Activated T-cell treated with anti-CD3 and anti-CD28 coated beads, Interleukin-2, amount 50 U/mL, for 72 hours (primary cell): ENCODE results near the gene SDK2. TPM values are rescaled to one million over a fixed set of nuclear protein-coding genes. Genes with fewer than 3 reads are reported as not detected.
"Not testable (repeated sequence)": the region's sequence is repeated elsewhere in the genome, so short reads cannot be mapped to it uniquely, and the experiment has no call there.

Experiments used
- ATAC-seq, 2 donors: fragments of 150-1000 bp; cut with Tn5 transposase; replicated peaks in 1 of 2; 2 replicates each; pipeline ENCODE4 v1.10.0; 2021; ENCODE audit warnings: moderate library complexity in 2 of 2, mild to moderate bottlenecking in 1 of 2
- DNase-seq, 2 donors: peaks; one replicate each; pipeline ENCODE4 v3.0.0; 2021 to 2022; ENCODE audit warnings: mixed read lengths in 1 of 2
- H3K27ac Mint-ChIP-seq: one replicate; pipeline ENCODE4 v1.8.0; 2022; ENCODE audit warnings: mild to moderate bottlenecking, moderate library complexity, mixed read lengths
- H3K27me3 Mint-ChIP-seq: one replicate; pipeline ENCODE4 v1.8.0; 2022; ENCODE audit warnings: low read depth, mixed read lengths
- H3K36me3 Mint-ChIP-seq, 2 donors: one replicate each; pipeline ENCODE4 v1.8.0; 2022; ENCODE audit warnings: mixed read lengths in 2 of 2, mild to moderate bottlenecking in 1 of 2; ENCODE audit not compliant: insufficient read depth in 2 of 2
- H3K4me1 Mint-ChIP-seq: one replicate; pipeline ENCODE4 v1.8.0; 2022; ENCODE audit warnings: low read depth, mixed read lengths
- H3K4me3 Mint-ChIP-seq, 2 donors: one replicate each; pipeline ENCODE4 v1.8.0; 2022; ENCODE audit warnings: mild to moderate bottlenecking in 2 of 2, mixed read lengths in 2 of 2, moderate library complexity in 2 of 2
- H3K9me3 Mint-ChIP-seq, 2 donors: one replicate each; pipeline ENCODE4 v1.8.0; 2022; ENCODE audit warnings: mixed read lengths in 2 of 2
- total RNA-seq, 2 donors: library from RNA; stranded (reverse); gene quantifications; one replicate each; pipeline ENCODE4 v1.2.3, GENCODE V29; 2022

SDK2 gene
- total RNA-seq, 2 donors from 2014 or later, result 0.26 to 0.44 TPM

DNA sequence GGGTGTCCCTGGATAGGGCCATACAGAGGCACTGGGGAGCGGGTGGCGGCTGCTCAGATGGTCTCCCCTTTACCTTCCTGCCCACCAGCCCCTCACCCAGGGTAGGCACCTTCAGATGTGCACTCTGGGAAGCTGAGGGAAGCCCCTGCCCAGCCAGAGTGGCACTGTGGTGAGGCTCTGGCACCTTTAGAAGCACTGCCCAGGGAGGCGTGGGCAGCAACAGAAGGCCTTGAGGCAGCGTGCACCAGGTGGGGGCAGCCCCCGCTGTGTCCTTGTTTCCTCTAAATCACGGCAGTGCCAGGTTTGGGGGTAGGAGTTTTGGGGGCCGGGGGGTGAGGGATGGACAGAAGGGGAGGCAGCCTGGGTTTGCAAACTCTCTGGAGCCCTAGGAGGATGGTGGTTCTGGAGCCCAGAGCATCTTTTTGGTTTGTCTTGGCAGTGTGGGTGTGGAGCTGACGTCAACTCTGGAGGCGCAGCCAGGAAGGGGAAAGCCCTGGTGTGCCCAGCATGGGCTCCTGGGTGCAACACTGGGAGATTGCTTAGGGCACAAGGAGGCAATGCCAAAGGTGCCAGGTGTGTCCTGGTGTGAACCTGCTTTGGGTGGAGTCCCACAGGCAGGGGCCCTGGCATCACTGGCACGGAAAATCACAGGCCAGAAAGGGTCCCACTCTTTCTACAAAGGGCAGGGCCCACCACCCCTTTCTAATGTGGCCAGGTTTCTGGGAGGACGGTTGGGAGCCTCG lies 309.3 kb downstream of the SDK2 start:
- DNase-seq (no peak), ATAC-seq (peak in 1 of 2 donors; percentile 45)
- Mint-ChIP-seq H3K4me1 (peaks cover 4% of the 10 kb centered on the region), H3K4me3 (no peak overlapping the region), H3K27ac (no peak overlapping the region), H3K9me3 (no peaks in the 10 kb centered on the region), H3K36me3 (no peaks in the 10 kb centered on the region), H3K27me3 (no peaks in the 10 kb centered on the region)

- ATAC-seq, H3K4me3 Mint-ChIP-seq, DNase-seq, H3K9me3 Mint-ChIP-seq, H3K4me1 Mint-ChIP-seq, H3K36me3 Mint-ChIP-seq, H3K27ac Mint-ChIP-seq, H3K27me3 Mint-ChIP-seq: not testable (repeated sequence)
Observed at GRCh38 chr17:73333445-73333844, 310.8 kb downstream of the SDK2 start.

DNA sequence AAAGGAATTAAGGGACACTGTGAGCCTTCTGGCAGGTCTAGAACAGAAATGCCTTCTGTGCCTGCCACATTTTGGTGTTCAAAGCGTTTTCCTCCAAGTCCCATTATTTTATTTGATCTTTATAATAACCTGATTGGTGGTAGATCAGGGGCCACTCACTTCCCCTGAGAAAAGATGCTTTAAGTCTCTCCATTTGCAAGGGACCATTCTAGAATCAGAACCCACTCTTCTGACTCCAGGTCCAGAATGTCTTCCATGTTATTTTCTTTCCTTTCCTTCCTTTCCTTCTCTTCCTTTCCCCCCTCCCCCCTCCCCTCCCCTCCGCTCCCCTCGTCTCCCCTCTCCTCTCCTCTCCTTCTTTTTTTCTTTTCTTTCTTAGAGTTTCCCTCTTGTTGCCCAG lies 313.2 kb downstream of the SDK2 start:
- H3K36me3 Mint-ChIP-seq, result no peaks in the 10 kb centered on the region
- ATAC-seq (no peak), DNase-seq (no peak)
- no peaks in the 10 kb centered on the region for H3K9me3 Mint-ChIP-seq
- no peak overlapping the region for H3K27ac Mint-ChIP-seq
- no peaks in the 10 kb centered on the region for H3K27me3 Mint-ChIP-seq
- no peak overlapping the region for H3K4me3 Mint-ChIP-seq
- no peaks in the 10 kb centered on the region for H3K4me1 Mint-ChIP-seq

GRCh38 chr17:73327676-73328075 lies 316.6 kb downstream of the SDK2 start:
- Mint-ChIP-seq H3K36me3 (no peaks in the 10 kb centered on the region), H3K9me3 (no peaks in the 10 kb centered on the region), H3K4me1 (no peaks in the 10 kb centered on the region), H3K4me3 (no peak overlapping the region), H3K27ac (no peak overlapping the region), H3K27me3 (peaks cover 8% of the 10 kb centered on the region)
- DNase-seq, result no peak
- no peak for ATAC-seq

- Mint-ChIP-seq H3K9me3 (no peaks in the 10 kb centered on the region), H3K4me1 (no peaks in the 10 kb centered on the region), H3K27me3 (peaks cover 8% of the 10 kb centered on the region), H3K4me3 (no peak overlapping the region), H3K36me3 (no peaks in the 10 kb centered on the region), H3K27ac (no peak overlapping the region)
- ATAC-seq, result no peak
- DNase-seq, result no peak
Observed at GRCh38 chr17:73325527-73325842, 318.8 kb downstream of the SDK2 start.

- DNase-seq (no peak), ATAC-seq (no peak)
- Mint-ChIP-seq H3K27ac (no peak overlapping the region), H3K36me3 (no peaks in the 10 kb centered on the region), H3K4me1 (no peaks in the 10 kb centered on the region), H3K4me3 (no peak overlapping the region), H3K9me3 (no peaks in the 10 kb centered on the region), H3K27me3 (peaks cover 8% of the 10 kb centered on the region)
Observed at GRCh38 chr17:73324711-73325526, 319.3 kb downstream of the SDK2 start.

DNA sequence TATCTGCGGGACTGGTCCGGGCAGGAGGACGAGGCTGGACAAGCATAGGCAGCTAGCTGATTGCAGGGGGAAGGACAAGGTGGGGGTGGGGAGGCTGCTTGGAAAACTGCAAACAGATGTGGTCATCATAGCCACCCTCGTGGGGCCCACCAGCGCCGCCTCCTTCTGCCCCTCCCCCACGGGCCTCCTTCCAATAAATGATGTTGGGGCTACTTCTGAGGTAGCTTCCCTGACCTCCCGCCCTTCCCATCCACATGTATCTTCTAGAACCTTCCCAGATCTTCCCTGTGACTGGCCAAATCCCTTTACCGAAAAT lies 320.1 kb downstream of the SDK2 start:
- Mint-ChIP-seq H3K9me3 (no peaks in the 10 kb centered on the region), H3K4me1 (no peaks in the 10 kb centered on the region), H3K36me3 (no peaks in the 10 kb centered on the region), H3K27me3 (peaks cover 8% of the 10 kb centered on the region), H3K4me3 (no peak overlapping the region), H3K27ac (no peak overlapping the region)
- no peak for ATAC-seq
- no peak for DNase-seq

GRCh38 chr17:73323409-73324159 lies 320.7 kb downstream of the SDK2 start:
- no peaks in the 10 kb centered on the region for H3K36me3 Mint-ChIP-seq
- peaks cover 8% of the 10 kb centered on the region for H3K27me3 Mint-ChIP-seq
- no peaks in the 10 kb centered on the region for H3K4me1 Mint-ChIP-seq
- no peaks in the 10 kb centered on the region for H3K9me3 Mint-ChIP-seq
- DNase-seq (no peak), ATAC-seq (no peak)
- no peak overlapping the region for H3K27ac Mint-ChIP-seq
- H3K4me3 Mint-ChIP-seq, result no peak overlapping the region

DNA sequence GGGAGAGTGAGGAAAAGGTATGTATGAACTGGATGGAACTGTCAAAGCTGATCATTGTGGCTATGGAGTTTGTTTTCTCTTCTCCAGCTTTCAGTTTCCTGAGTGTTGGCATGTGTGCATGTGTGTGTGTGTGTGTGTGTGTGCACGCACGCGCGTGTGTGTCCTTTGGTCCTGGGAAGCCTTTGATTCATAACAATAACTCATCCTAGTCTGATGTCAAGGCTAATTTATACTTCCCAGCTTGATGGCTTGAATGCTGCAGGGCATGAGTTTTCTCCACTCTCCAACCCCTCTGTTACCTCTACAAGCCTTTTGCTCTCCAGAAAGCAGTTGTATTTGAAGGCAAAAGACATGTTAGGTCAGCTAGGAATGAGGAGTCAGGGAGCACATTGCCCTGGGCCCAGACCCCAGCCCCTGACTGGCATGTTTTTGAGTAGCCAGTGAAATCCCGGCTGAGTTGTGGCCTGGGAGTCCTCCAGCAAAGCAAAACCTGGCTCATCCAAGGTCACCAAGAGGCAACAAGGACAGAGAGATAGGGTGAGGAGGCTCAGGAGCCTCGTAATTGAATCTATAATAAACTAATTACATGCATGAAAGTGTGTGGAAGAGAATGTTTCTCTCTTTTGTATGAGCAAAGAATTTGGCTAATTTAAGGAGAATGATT lies 323.5 kb downstream of the SDK2 start:
- no peak for ATAC-seq
- Mint-ChIP-seq H3K36me3 (no peaks in the 10 kb centered on the region), H3K27me3 (peaks cover 8% of the 10 kb centered on the region), H3K27ac (no peak overlapping the region), H3K4me3 (no peak overlapping the region), H3K9me3 (no peaks in the 10 kb centered on the region), H3K4me1 (no peaks in the 10 kb centered on the region)
- DNase-seq, result no peak

DNA sequence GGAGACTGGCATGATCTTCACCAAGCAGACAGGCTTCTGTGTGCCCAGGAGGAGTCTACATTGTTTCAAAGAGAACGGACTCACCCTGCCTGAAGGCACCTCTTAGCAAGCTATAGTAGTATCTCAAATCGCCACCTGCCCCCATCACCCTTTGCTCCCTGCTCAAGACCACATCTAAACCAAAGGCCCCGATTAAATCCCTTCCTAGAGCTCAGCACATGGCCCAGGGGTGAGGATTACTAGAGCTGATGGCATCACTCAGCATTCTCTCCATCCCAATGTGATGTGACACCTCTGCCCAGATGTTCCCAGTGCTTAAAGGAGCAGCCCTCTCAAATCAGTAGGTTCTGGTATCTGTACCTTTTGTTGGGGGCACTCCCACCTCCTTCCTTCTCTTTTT lies 324.5 kb downstream of the SDK2 start:
- Mint-ChIP-seq H3K4me3 (no peak overlapping the region), H3K27ac (no peak overlapping the region), H3K36me3 (no peaks in the 10 kb centered on the region), H3K9me3 (no peaks in the 10 kb centered on the region), H3K4me1 (no peaks in the 10 kb centered on the region), H3K27me3 (peaks cover 5% of the 10 kb centered on the region)
- no peak for DNase-seq
- no peak for ATAC-seq

DNA sequence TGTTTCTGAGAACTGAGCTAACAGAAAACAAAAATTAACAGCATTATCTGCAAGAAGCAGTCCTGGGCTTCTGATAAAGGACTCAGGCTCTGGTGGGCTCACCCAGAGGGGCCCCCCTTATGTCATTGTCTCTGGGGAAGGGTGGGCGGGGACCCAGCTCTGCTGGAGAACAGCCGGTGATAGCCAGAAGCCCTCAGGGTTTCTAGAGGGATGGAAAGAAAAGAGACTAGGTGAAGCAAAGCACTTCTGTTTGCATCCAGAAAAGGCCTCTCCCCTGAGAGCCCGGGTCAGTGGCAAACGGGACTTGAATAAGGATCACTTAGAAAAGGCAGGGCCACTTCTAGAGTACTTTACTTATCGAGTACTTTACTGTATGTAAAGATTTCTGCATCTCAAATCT lies 325.4 kb downstream of the SDK2 start:
- Mint-ChIP-seq H3K27me3 (no peaks in the 10 kb centered on the region), H3K4me1 (no peaks in the 10 kb centered on the region), H3K9me3 (no peaks in the 10 kb centered on the region), H3K27ac (no peak overlapping the region), H3K36me3 (no peaks in the 10 kb centered on the region), H3K4me3 (no peak overlapping the region)
- ATAC-seq (no peak), DNase-seq (no peak)

DNA sequence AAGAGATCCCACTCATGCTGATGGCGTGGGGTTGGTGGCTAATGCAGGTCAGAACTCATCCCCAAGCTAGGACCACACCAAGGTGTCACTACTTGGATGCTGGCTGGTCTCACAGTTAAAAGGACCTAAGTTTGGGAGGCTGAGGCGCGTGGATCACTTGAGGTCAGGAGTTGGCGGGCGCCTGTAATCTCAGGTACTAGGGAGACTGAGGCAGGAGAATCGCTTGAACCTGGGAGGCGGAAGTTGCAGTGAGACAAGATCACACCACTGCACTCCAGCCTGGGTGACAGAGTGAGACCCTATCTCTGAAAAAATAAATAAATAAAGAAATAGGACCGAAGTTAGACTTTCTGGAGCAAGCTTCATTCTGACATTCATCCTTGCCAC lies 325.8 kb downstream of the SDK2 start:
- Mint-ChIP-seq H3K4me3 (no peak overlapping the region), H3K9me3 (no peaks in the 10 kb centered on the region), H3K4me1 (no peaks in the 10 kb centered on the region), H3K27me3 (no peaks in the 10 kb centered on the region), H3K36me3 (no peaks in the 10 kb centered on the region), H3K27ac (no peak overlapping the region)
- ATAC-seq (no peak), DNase-seq (no peak)
